ENCODE results near the gene ATAD3C.
"Not testable (repeated sequence)": the region's sequence is repeated elsewhere in the genome, so short reads cannot be mapped to it uniquely, and the experiment has no call there.

The ATAD3C gene

GRCh38 chr1:1425753-1426495 lies 23.6 kb upstream of the ATAD3C start:
- DNase-seq (ENCODE audit: low read depth) = no peak
- H3K4me3 ChIP-seq (ENCODE audit: low read depth, low read length) = no peak overlapping the region
- TF ChIP-seq, protein P1, sequence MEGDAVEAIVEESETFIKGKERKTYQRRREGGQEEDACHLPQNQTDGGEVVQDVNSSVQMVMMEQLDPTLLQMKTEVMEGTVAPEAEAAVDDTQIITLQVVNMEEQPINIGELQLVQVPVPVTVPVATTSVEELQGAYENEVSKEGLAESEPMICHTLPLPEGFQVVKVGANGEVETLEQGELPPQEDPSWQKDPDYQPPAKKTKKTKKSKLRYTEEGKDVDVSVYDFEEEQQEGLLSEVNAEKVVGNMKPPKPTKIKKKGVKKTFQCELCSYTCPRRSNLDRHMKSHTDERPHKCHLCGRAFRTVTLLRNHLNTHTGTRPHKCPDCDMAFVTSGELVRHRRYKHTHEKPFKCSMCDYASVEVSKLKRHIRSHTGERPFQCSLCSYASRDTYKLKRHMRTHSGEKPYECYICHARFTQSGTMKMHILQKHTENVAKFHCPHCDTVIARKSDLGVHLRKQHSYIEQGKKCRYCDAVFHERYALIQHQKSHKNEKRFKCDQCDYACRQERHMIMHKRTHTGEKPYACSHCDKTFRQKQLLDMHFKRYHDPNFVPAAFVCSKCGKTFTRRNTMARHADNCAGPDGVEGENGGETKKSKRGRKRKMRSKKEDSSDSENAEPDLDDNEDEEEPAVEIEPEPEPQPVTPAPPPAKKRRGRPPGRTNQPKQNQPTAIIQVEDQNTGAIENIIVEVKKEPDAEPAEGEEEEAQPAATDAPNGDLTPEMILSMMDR (IDR thresholded peaks at IDR 0.05; ENCODE audit: control insufficient read depth, extremely low read depth, insufficient read depth) = no peak

- no peak overlapping the region for H3K4me3 ChIP-seq (ENCODE audit: low read depth, low read length)
- TF ChIP-seq, protein P1 (IDR thresholded peaks at IDR 0.05; ENCODE audit: control insufficient read depth, extremely low read depth, insufficient read depth) = no peak
- DNase-seq (ENCODE audit: low read depth) = no peak
Measured at GRCh38 chr1:1426496-1427105, 22.9 kb upstream of the ATAD3C start.

DNA sequence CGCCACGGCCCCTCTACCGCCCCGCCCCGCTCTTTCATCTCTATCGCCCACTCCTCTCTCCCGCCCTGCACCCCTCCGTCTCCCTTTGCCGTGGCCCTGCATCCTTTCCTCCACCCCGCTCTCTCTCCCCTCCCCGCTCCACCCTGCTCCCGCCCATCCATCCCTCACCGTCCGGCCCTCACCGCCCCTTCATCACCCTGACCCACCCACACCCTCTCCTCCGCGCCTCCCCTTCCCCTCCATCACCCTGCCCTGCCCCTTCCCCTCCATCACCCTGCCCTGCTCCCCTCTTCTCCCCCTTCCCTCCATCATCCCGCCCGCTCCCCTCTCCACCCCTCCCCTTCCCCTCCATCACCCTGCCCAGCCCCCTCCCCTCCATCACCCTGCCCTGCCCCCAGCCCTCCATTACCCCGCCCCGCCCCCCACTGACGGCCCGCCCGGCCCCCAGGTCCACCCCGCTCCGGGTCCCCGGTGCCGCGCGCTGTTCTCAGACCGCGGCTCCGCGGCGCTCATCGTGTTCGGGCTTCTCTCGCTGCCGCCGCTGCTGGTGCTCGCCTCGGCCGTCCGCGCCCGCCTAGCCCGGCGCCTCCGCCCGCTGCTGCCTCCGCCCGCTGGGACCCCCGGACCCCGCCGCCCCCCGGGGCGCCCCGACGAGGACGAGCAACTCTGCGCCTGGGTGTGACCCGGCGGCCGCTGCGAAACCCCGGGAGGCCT lies 22.2 kb upstream of the ATAD3C start:
- DNase-seq (ENCODE audit: low read depth) = no peak

GRCh38 chr1:1427820-1428148 lies 21.7 kb upstream of the ATAD3C start:
- H3K4me3 ChIP-seq (ENCODE audit: low read depth, low read length) = no peak overlapping the region
- TF ChIP-seq, protein P1 (IDR thresholded peaks at IDR 0.05; ENCODE audit: control insufficient read depth, extremely low read depth, insufficient read depth) = no peak
- no peak for DNase-seq (ENCODE audit: low read depth)

More for the DNA sequence above, 22.2 kb upstream of the ATAD3C start:
- no peak overlapping the region for H3K4me3 ChIP-seq (ENCODE audit: low read depth, low read length)
- TF ChIP-seq, protein P1 (IDR thresholded peaks at IDR 0.05; ENCODE audit: control insufficient read depth, extremely low read depth, insufficient read depth) = no peak

GRCh38 chr1:1428174-1428573 lies 21.3 kb upstream of the ATAD3C start:
- TF ChIP-seq, protein P1 (IDR thresholded peaks at IDR 0.05; ENCODE audit: control insufficient read depth, extremely low read depth, insufficient read depth) = no peak
- H3K4me3 ChIP-seq (ENCODE audit: low read depth, low read length) = no peak overlapping the region
- no peak for DNase-seq (ENCODE audit: low read depth)

- DNase-seq (ENCODE audit: low read depth); H3K4me3 ChIP-seq (ENCODE audit: low read depth, low read length): not testable (repeated sequence)
Measured at GRCh38 chr1:1428967-1429366, 20.5 kb upstream of the ATAD3C start.

GRCh38 chr1:1429671-1430073 lies 19.8 kb upstream of the ATAD3C start:
- TF ChIP-seq, protein P1 (IDR thresholded peaks at IDR 0.05; ENCODE audit: control insufficient read depth, extremely low read depth, insufficient read depth) = no peak
- DNase-seq (ENCODE audit: low read depth) = no peak
- H3K4me3 ChIP-seq (ENCODE audit: low read depth, low read length) = no peak overlapping the region

Measured in LNCaP clone FGC (cell line).